ENCODE results near the gene ADARB1. TPM values are rescaled to one million over a fixed set of nuclear protein-coding genes. Genes with fewer than 3 reads are reported as not detected.
A peak's percentile ranks its signal among the peaks of the same experiment; 100 is the strongest.

The ADARB1 gene
- total and polyA plus RNA-seq, 9 of the 15 experiments (the other 6 are each of a cell fraction or from before 2014, with no cell fraction given) = 6.7 to 16.0 (median 8.3) TPM

GRCh38 chr21:45114072-45114471, 39.7 kb downstream of the ADARB1 start (continued):
- TF ChIP-seq ZNF318 (IDR thresholded peaks at IDR 0.05; ENCODE audit: borderline replicate concordance in 1 of 2, low read depth in 1 of 2) (no peak), CEBPG (CRISPR knock-in tag; IDR thresholded peaks at IDR 0.05) (no peak), CEBPG (tag; conservative IDR thresholded peaks at IDR 0.05 in 1 of 2, IDR thresholded peaks at IDR 0.05 in 1 of 2) (peak; percentile 45 to 48), PRMT5 (CRISPR knock-in tag; IDR thresholded peaks at IDR 0.05) (no peak), ILF3 (IDR thresholded peaks at IDR 0.05; ENCODE audit: borderline replicate concordance) (no peak), SIX5 (IDR thresholded peaks at IDR 0.05; ENCODE audit: borderline replicate concordance in 1 of 2, insufficient read depth in 1 of 2, low read depth in 1 of 2, low read length in 2 of 2) (no peak), BCL6 (CRISPR knock-in tag; IDR thresholded peaks at IDR 0.05) (no peak), MAZ (CRISPR knock-in tag; conservative IDR thresholded peaks at IDR 0.05 in 1 of 2, IDR thresholded peaks at IDR 0.05 in 1 of 2) (no peak), PTRF (tag; IDR thresholded peaks at IDR 0.05) (no peak), ETV1 (tag; conservative IDR thresholded peaks at IDR 0.05; ENCODE audit: low read depth) (0 out of 2 replicates have a peak, but pooled peaks have one; percentile 31), TGIF2 (CRISPR knock-in tag; IDR thresholded peaks at IDR 0.05) (no peak), SRF (CRISPR knock-in tag; IDR thresholded peaks at IDR 0.05) (no peak), ZNF347 (CRISPR knock-in tag; IDR thresholded peaks at IDR 0.05; ENCODE audit: low read depth) (no peak), HDAC1 (IDR thresholded peaks at IDR 0.05) (no peak), MAFG (tag; conservative IDR thresholded peaks at IDR 0.05) (peak; percentile 37; the same call in 1 of the 2 replicates), ARID2 (IDR thresholded peaks at IDR 0.05) (no peak)
- TF ChIP-seq, protein P1, sequence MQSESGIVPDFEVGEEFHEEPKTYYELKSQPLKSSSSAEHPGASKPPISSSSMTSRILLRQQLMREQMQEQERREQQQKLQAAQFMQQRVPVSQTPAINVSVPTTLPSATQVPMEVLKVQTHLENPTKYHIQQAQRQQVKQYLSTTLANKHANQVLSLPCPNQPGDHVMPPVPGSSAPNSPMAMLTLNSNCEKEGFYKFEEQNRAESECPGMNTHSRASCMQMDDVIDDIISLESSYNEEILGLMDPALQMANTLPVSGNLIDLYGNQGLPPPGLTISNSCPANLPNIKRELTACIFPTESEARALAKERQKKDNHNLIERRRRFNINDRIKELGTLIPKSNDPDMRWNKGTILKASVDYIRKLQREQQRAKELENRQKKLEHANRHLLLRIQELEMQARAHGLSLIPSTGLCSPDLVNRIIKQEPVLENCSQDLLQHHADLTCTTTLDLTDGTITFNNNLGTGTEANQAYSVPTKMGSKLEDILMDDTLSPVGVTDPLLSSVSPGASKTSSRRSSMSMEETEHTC (IDR thresholded peaks at IDR 0.05) = no peak
- TF ChIP-seq, protein P2, sequence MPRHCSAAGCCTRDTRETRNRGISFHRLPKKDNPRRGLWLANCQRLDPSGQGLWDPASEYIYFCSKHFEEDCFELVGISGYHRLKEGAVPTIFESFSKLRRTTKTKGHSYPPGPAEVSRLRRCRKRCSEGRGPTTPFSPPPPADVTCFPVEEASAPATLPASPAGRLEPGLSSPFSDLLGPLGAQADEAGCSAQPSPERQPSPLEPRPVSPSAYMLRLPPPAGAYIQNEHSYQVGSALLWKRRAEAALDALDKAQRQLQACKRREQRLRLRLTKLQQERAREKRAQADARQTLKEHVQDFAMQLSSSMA (CRISPR knock-in tag; IDR thresholded peaks at IDR 0.05) = no peak

Measured in K562 (cell line).